RWPE1 (cell line): Measurements from ENCODE around the gene COMMD10.
"Not testable (repeated sequence)": the region's sequence is repeated elsewhere in the genome, so short reads cannot be mapped to it uniquely, and the experiment has no call there.

Experiments
- CTCF ChIA-PET: fragments of 350-600 bp; sonication (Branson Sonifier 250); formaldehyde crosslinking; extraction: SDS; loops from one replicate; lab custom pipeline; 2021; lab: Yijun Ruan, JAX
- POLR2A ChIA-PET: fragments of 400-600 bp; formaldehyde crosslinking; extraction: SDS; loops from one replicate; lab custom pipeline; 2020; ENCODE audit warnings: antibody characterized with exemption; ENCODE audit not compliant: low non-redundant PET; lab: Yijun Ruan, JAX
- DNase-seq: peaks from one replicate; pipeline ENCODE4 v3.0.0; 2012; ENCODE audit warnings: low spot score
- H3K27ac ChIP-seq: fragments of 450-650 bp; 2 replicates; pipeline ENCODE4 v1.5.1; 2017
- TF ChIP-seq, protein P1 (sequence below): fragments of 450-650 bp; conservative IDR thresholded peaks from 2 replicates; pipeline ENCODE4 v1.5.1; 2017; ENCODE audit warnings: low read depth, mild to moderate bottlenecking

COMMD10 gene

DNA sequence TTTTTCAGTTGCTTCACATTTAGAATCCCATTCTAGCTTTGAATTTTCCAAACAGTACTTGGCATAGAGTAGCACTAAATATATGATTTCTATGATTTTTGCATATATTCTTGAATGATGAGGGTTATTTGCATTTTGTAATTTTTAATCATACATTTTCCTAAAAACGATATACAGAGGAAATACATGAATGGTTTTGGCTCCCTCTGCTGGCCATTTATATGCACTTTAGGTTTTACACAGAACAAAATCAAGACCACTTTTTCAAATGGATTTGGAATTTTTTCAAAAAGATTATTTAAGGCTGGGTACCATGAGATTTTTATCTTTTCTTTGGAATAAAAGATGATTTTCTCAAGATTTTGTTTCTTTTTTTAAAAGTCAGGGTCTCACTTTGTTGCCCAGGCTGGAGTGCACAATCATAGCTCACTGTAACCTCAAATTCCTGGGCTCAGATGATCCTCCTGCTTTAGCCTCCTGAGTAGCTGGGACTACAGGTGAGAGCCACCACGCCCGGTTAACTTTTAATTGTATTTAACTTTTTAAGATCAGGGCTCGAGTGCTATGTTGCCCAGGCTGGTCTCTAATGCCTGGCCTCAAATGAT, 16.7 kb upstream of the COMMD10 start:
- no peak overlapping the region for H3K27ac ChIP-seq
- peak; percentile 38 for DNase-seq
- TF ChIP-seq, protein P1, sequence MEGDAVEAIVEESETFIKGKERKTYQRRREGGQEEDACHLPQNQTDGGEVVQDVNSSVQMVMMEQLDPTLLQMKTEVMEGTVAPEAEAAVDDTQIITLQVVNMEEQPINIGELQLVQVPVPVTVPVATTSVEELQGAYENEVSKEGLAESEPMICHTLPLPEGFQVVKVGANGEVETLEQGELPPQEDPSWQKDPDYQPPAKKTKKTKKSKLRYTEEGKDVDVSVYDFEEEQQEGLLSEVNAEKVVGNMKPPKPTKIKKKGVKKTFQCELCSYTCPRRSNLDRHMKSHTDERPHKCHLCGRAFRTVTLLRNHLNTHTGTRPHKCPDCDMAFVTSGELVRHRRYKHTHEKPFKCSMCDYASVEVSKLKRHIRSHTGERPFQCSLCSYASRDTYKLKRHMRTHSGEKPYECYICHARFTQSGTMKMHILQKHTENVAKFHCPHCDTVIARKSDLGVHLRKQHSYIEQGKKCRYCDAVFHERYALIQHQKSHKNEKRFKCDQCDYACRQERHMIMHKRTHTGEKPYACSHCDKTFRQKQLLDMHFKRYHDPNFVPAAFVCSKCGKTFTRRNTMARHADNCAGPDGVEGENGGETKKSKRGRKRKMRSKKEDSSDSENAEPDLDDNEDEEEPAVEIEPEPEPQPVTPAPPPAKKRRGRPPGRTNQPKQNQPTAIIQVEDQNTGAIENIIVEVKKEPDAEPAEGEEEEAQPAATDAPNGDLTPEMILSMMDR, result peak; percentile 92
- ChIA-PET CTCF (interaction anchor here (0.5 to 3.4 kb wide), 26 partner anchors 8 to 1064 kb away, joined by 3 to 18 read pairs (median 4); no protein-coding TSS in a partner anchor), POLR2A (no interaction called here)

DNA sequence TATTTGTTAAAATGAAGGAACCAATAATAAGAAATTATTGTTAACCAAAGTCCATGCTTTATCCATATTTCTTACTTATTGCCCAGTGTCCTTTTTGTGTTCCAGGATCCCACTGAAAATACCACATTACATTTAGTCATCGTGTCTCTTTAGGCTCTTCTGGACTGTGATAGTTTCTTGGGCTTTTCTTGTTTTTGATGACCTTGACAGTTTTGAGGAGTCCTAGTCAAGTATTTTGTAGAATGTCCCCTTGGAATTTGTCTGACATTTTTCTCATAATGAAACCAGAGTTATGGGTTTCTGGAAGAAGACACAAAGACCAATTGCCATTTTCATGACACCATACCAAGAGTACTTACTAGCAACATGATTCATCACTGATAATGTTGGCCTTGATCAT, 13.6 kb upstream of the COMMD10 start:
- no peak for DNase-seq
- CTCF ChIA-PET, result no interaction called here
- POLR2A ChIA-PET, result no interaction called here
- no peak overlapping the region for H3K27ac ChIP-seq
- TF ChIP-seq, protein P1, result no peak

DNA sequence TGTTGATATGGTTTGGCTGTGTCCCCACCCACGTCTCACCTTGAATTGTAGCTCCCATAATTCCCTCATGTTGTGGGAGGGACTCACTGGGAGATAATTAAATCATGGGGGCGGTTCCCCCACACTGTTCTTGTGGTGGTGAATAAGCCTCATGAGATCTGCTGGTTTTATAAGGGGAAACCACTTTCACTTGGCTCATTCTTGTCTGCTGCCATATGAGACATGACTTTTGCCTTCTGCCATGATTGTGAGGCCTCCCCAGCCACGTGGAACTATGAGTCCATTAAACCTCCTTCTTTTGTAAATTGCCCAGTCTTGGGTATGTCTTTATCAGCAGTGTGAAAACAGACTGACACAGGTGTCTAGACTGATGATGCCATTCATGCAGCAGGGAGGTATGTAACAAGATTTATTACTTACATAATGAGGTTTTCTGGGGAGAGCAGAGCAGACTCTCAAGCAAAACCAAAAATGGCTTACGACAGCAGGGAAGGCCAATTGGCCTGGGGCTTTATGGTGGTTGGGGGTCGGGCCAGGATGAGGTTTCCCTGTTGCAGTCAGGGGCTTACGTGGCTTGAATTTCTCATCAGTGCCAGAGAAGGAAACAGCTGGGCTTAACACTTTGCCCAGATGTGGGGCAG, 9.5 kb upstream of the COMMD10 start:
- ChIA-PET POLR2A (no interaction called here), CTCF (interaction anchor here (1.1 to 1.5 kb wide), 2 partner anchors 7 to 42 kb away, joined by 4 to 7 read pairs; no protein-coding TSS in a partner anchor)
- DNase-seq, result no peak
- no peak overlapping the region for H3K27ac ChIP-seq
- TF ChIP-seq, protein P1, result no peak

DNA sequence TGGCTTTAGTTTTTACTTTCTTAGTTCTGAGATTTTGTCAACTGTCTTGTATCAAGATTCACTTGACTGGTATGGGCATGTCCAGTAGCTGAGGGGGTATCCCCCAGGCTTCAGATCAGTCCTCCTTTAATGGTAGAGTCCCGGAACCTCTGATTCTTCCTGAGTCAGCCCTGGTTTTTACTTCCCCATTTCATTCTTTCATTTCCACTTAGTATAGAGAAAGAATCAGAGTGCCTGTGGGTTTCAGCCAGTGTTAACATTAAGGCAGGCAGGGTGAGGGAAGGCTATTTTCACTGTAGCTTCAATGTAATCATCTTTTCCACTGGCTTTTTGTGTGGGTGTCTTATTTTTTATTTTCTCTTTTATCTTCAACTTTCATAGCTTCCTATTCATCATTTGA, 8.3 kb upstream of the COMMD10 start:
- no peak for DNase-seq
- ChIA-PET POLR2A (no interaction called here), CTCF (interaction anchor here (1.1 to 1.5 kb wide), 2 partner anchors 8 to 44 kb away, joined by 4 to 7 read pairs; no protein-coding TSS in a partner anchor)
- TF ChIP-seq, protein P1, result no peak
- no peak overlapping the region for H3K27ac ChIP-seq

DNA sequence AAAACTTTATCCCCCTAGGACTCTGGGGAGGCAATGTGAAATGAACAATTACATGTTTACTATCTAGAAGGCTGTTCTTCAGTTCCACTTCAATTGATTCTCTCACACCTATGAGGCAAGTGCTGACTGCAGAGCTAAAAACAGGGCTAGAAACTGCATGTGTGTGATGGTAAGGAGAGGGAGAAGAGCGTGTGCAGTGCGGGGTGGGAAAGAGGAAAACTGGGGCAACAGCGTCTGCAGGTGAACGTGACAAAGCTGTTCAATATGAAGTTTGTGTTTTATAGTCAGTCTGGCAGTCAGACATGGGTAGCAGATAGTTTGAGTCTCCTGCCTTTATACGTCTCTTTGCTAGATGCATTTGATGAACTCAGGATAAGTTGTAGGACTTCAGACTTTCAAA, 6.6 kb upstream of the COMMD10 start:
- POLR2A ChIA-PET, result interaction anchor here (0.7 kb wide), 1 partner anchor 866 kb away, joined by 5 read pairs; no protein-coding TSS in a partner anchor
- CTCF ChIA-PET, result interaction anchor here (1.2 kb wide), 1 partner anchor 10 kb away, joined by 7 read pairs; no protein-coding TSS in a partner anchor
- TF ChIP-seq, protein P1, result no peak
- DNase-seq, result no peak
- H3K27ac ChIP-seq, result no peak overlapping the region

DNA sequence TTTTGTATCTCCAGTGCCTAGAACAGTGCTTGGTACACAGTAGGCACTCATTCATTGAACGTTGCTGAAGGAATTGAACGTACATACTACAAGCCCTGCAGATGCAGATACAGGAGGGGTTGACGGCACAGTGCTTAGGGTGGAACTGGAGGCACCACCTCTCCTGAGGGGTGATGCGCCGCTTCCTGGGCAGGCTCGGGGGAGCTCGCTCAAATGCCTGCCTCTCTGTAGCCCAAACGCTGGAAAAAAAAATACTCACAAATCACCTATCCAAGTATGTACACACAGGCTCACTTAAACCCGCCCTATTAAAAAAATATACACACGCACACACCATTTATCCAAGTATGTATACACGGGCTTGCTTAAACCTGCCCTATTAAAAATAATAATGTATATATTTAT, 536 bp upstream of the COMMD10 start:
- TF ChIP-seq, protein P1, result no peak
- ChIA-PET POLR2A (no interaction called here), CTCF (interaction anchor here (0.6 kb wide), 1 partner anchor 16 kb away, joined by 4 read pairs; no protein-coding TSS in a partner anchor)
- peak overlapping the region; percentile 88 for H3K27ac ChIP-seq
- peak; percentile 69 for DNase-seq

DNA sequence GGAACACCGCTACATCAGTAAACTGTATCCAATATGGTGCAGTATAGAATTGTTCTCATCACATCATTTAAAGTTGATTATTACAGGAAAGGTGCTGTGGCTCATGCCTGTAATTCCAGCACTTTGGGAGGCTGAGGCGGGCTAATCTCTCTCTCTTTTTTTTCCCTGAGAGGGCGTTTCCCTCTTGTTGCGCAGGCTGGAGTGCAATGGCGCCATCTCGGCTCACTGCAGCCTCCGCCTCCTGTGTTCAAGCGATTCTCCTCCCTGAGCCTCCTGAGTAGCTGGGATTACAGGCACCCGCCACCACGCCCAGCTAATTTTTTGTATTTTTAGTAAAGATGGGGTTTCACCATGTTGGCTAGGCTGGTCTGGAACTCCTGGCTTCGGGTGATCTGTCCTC, 1.5 kb downstream of the COMMD10 start:
- H3K27ac ChIP-seq, CTCF ChIA-PET, DNase-seq: not testable (repeated sequence)
- POLR2A ChIA-PET, result interaction anchor here (0.6 kb wide), 1 partner anchor 165 kb away, joined by 7 read pairs; no protein-coding TSS in a partner anchor
